SJSA1 (cell line): ENCODE results near the gene NPHP3. TPM values are rescaled to one million over a fixed set of nuclear protein-coding genes. Genes with fewer than 3 reads are reported as not detected.
A peak's percentile ranks its signal among the peaks of the same experiment; 100 is the strongest.
"Not testable (repeated sequence)": the region's sequence is repeated elsewhere in the genome, so short reads cannot be mapped to it uniquely, and the experiment has no call there.

Experiments used
- DNase-seq, 2 experiments: peaks; one replicate each; pipeline ENCODE4 v3.0.0-alpha.2; 2015 to 2020; ENCODE audit warnings: low spot score in 2 of 2, low read depth in 1 of 2
- H3K27ac ChIP-seq: fragments of 250-450 bp; sonication (Bioruptor Pico); 2 replicates; pipeline ENCODE4 v1.5.1; 2020; ENCODE audit warnings: mild to moderate bottlenecking, moderate library complexity
- H3K27me3 ChIP-seq: fragments of 250-450 bp; sonication (Bioruptor Pico); replicated peaks from 2 replicates; pipeline ENCODE4 v1.5.1; 2020; ENCODE audit warnings: mild to moderate bottlenecking, moderate library complexity
- H3K36me3 ChIP-seq: fragments of 250-450 bp; sonication (Bioruptor Pico); 2 replicates; pipeline ENCODE4 v1.5.1; 2020; ENCODE audit warnings: mild to moderate bottlenecking
- H3K4me1 ChIP-seq: fragments of 250-450 bp; sonication (Bioruptor Pico); replicated peaks from 2 replicates; pipeline ENCODE4 v1.6.1; 2021; ENCODE audit warnings: mild to moderate bottlenecking
- H3K4me3 ChIP-seq: fragments of 250-450 bp; sonication (Bioruptor Pico); 2 replicates; pipeline ENCODE4 v1.5.1; 2020; ENCODE audit warnings: mild to moderate bottlenecking
- H3K9me3 ChIP-seq: fragments of 250-450 bp; sonication (Bioruptor Pico); replicated peaks from 2 replicates; pipeline ENCODE4 v1.5.1; 2020; ENCODE audit warnings: mild to moderate bottlenecking
- total RNA-seq: library from RNA; depleted of rRNA; stranded (reverse); fragments of >200 nt; shearing (Covaris generic); gene quantifications from 2 replicates; pipeline ENCODE4 v1.2.3, GENCODE V29; 2014; rRNA removed

NPHP3 gene
- total RNA-seq, 1 experiment from 2014 or later, result 25.8 TPM

GRCh38 chr3:132643366-132643765 lies 78.8 kb downstream of the NPHP3 start:
- Histone ChIP-seq H3K9me3 (no peaks in the 10 kb centered on the region), H3K36me3 (no peaks in the 10 kb centered on the region; the same call in 1 of the 2 replicates), H3K4me1 (peaks cover 14% of the 10 kb centered on the region), H3K27ac (no peak overlapping the region), H3K27me3 (no peaks in the 10 kb centered on the region), H3K4me3 (no peak overlapping the region)
- DNase-seq, result no peak

DNA sequence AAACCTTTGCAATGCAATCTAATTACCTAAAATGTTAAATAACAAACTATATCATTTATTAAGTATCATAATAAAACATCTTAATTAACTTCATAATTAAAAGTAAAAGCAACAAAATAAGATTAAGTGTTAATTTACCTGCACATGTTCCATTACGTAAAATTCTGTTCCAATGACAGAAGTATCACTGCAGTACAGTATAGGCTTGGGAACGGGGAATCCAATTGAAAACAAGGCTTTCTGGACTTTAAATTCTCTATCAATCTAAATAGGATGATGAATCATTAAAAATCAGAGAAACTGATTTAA lies 79.7 kb downstream of the NPHP3 start:
- H3K36me3 ChIP-seq, result no peaks in the 10 kb centered on the region; the same call in 1 of the 2 replicates
- H3K4me1 ChIP-seq, result peaks cover 21% of the 10 kb centered on the region
- DNase-seq, result no peak

DNA sequence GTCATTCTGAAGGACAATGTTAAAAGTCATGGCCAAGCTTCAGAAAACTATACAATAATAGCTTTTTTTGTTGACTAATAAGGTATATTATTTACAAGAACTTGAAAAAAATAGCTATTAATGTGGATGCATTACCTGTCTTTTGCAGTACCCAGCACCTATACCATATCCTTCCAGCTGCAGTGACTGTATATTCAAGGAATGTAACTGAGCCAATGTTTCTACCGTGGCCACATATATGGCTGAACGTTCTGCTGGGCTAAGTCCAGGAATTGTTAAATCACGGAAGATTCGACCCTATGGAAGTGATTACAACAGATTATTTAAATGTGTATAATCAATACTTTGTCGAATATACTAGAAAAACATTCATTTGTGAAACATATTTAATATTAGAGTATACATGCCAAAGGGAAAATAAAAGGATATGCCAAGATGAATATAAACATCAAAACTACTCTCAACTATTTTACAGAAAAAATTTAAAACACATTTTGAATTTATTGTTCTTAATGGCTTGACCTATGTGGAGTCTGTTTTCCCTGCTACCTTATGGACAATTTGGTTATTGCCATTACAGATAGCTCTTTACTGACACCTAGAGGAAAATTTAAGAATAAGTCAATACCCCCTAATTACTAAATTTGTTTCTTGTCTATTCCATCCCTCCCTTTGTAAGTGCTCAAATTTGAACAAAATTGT lies 80.2 kb downstream of the NPHP3 start:
- DNase-seq, result peak in 1 of 2 experiments; percentile 25
- Histone ChIP-seq H3K4me1 (peaks cover 26% of the 10 kb centered on the region), H3K36me3 (no peaks in the 10 kb centered on the region; the same call in 1 of the 2 replicates), H3K27ac (no peak overlapping the region), H3K27me3 (no peaks in the 10 kb centered on the region), H3K4me3 (no peak overlapping the region), H3K9me3 (no peaks in the 10 kb centered on the region)

More for the DNA sequence above, 79.7 kb downstream of the NPHP3 start:
- Histone ChIP-seq H3K4me3 (no peak overlapping the region), H3K27me3 (no peaks in the 10 kb centered on the region), H3K27ac (no peak overlapping the region), H3K9me3 (no peaks in the 10 kb centered on the region)

- not testable (repeated sequence) for H3K4me3 ChIP-seq, H3K27me3 ChIP-seq, H3K9me3 ChIP-seq, DNase-seq, H3K27ac ChIP-seq, H3K36me3 ChIP-seq
- H3K4me1 ChIP-seq, result peaks cover 32% of the 10 kb centered on the region
Measured at GRCh38 chr3:132641427-132641826, 80.8 kb downstream of the NPHP3 start.

- DNase-seq, result no peak
- H3K27me3 ChIP-seq, result no peaks in the 10 kb centered on the region
- peaks cover 7% of the 10 kb centered on the region; the same call in 1 of the 2 replicates for H3K36me3 ChIP-seq
- peaks cover 30% of the 10 kb centered on the region for H3K4me1 ChIP-seq
- no peak overlapping the region for H3K27ac ChIP-seq
- no peaks in the 10 kb centered on the region for H3K9me3 ChIP-seq
- H3K4me3 ChIP-seq, result no peak overlapping the region
Measured at GRCh38 chr3:132638706-132639105, 83.5 kb downstream of the NPHP3 start.

- DNase-seq, result peak in 1 of 2 experiments; percentile 71
- Histone ChIP-seq H3K9me3 (no peaks in the 10 kb centered on the region), H3K4me1 (peaks cover 30% of the 10 kb centered on the region), H3K27me3 (no peaks in the 10 kb centered on the region), H3K36me3 (peaks cover 7% of the 10 kb centered on the region; the same call in 1 of the 2 replicates), H3K4me3 (no peak overlapping the region), H3K27ac (peak overlapping the region; percentile 91)
Measured at GRCh38 chr3:132637590-132637989, 84.6 kb downstream of the NPHP3 start.

GRCh38 chr3:132635052-132635451 lies 87.2 kb downstream of the NPHP3 start:
- peaks cover 7% of the 10 kb centered on the region; the same call in 1 of the 2 replicates for H3K36me3 ChIP-seq
- DNase-seq, result no peak
- H3K4me3 ChIP-seq, result no peak overlapping the region
- no peaks in the 10 kb centered on the region for H3K9me3 ChIP-seq
- H3K4me1 ChIP-seq, result peaks cover 33% of the 10 kb centered on the region
- H3K27ac ChIP-seq, result no peak overlapping the region
- H3K27me3 ChIP-seq, result no peaks in the 10 kb centered on the region

Other genes with a start within 250 kb of the NPHP3 start
- 0.18 TPM in 1 of 2 replicates, not detected in the other for gene ACKR4, start 125.1 kb downstream of the NPHP3 start, total RNA-seq
- gene ACAD11, start 62.6 kb downstream of the NPHP3 start, total RNA-seq, result 6.4 and 15.3 TPM in 2 replicates
- 45.0 and 58.7 TPM in 2 replicates for gene UBA5, start 62.1 kb downstream of the NPHP3 start, total RNA-seq